GM21367 (cell line): ENCODE results near the gene CRYGC.
A peak's percentile ranks its signal among the peaks of the same experiment; 100 is the strongest.
"Not testable (repeated sequence)": the region's sequence is repeated elsewhere in the genome, so short reads cannot be mapped to it uniquely, and the experiment has no call there.

Experiments
- ATAC-seq: cut with Tn5 transposase; IDR thresholded peaks from one replicate; pipeline ENCODE4 v1.9.1; 2021; ENCODE audit not compliant: unreplicated experiment

The CRYGC gene

GRCh38 chr2:208138334-208138733 lies 8.7 kb upstream of the CRYGC start:
- ATAC-seq: not testable (repeated sequence)

DNA sequence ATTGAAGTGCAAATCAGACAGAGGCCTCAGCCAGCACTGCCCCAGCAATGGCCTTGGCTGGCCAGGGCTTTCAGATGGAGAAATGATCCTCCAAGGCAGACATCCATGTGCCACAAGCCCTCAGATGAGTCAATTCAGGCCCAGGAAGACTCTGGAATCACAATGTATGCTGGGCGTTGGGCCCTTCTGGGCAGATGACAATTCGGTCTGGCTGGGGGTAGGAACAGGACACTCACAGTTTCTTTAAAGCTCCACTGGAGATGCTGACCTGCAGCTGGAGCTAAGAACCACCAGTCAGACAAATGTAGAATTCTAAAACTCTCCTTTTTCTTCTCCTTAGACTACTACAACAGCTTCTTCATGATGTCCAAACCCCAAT lies 7.1 kb upstream of the CRYGC start:
- ATAC-seq: no peak

GRCh38 chr2:208135794-208136715 lies 6.4 kb upstream of the CRYGC start:
- no peak for ATAC-seq

- ATAC-seq: peak; percentile 68
Observed at GRCh38 chr2:208134928-208135586, 5.4 kb upstream of the CRYGC start.

DNA sequence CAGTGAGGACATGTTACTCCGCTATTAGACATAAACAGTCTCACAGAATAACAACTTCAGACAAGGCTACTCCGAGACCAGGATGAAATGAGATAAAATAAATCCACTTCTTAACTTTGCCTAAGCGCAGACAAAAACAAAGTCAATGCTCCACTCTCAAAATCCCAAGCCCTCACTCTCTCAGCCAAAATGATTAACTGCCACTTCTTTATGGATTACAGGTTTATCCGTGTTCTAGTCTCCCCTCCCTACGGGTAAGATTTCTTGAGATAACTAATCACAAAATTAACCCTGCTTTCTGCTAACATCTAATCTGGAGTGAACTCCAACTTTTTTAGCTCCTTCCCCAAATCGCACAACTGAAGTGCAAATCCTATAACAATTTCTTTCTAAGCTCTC lies 1.1 kb upstream of the CRYGC start:
- ATAC-seq: no peak

- ATAC-seq: no peak
Observed at GRCh38 chr2:208128136-208128535, 1.5 kb downstream of the CRYGC start.

- no peak for ATAC-seq
Observed at GRCh38 chr2:208127090-208127489, 2.5 kb downstream of the CRYGC start.

DNA sequence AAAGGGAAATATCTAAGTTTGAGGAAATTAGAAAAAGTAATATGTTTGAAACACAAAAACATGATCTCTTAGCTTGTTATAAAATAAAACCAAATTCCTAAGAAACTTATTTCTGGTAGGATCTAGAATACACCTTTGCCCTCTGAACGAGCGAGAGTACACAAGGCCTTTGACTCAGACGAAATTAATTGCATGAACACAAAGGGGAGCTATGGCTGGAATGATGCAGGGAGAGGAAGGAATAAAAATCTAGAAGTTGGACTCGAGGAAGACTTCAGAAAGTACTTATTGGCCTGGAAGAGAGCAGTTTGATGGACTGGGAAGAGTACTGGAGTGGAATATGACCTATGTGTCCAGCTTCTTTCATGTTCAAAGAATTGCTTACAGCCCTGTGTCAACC lies 4.4 kb downstream of the CRYGC start:
- no peak for ATAC-seq

- ATAC-seq: not testable (repeated sequence)
Observed at GRCh38 chr2:208124013-208124715, 5.5 kb downstream of the CRYGC start, which contains the start of gene CRYGD. TSS of gene CRYGD (minus strand) at chr2:208124524. CDS start at chr2:208124473, 51 bp downstream.

- no peak for ATAC-seq
Observed at GRCh38 chr2:208122248-208122647, 7.4 kb downstream of the CRYGC start.

DNA sequence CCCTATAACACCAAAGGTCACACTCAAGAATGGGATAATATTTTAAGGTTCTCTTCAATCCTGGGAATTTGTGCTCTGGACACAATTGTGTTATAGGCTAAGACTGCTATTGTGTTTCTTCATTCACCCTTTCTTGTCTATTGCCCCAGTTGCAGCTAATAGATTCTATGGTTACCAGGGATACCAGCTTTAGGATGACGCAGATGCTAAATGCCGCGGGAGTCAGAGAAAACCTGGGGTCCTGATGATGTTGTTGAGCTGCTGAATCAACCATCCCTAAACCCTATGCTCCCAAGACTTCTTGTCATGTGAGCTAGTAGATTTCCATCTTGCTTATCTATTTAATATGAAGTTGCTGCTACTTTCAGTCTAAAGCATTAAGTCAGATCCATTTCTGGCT lies 10.7 kb downstream of the CRYGC start:
- ATAC-seq: no peak

DNA sequence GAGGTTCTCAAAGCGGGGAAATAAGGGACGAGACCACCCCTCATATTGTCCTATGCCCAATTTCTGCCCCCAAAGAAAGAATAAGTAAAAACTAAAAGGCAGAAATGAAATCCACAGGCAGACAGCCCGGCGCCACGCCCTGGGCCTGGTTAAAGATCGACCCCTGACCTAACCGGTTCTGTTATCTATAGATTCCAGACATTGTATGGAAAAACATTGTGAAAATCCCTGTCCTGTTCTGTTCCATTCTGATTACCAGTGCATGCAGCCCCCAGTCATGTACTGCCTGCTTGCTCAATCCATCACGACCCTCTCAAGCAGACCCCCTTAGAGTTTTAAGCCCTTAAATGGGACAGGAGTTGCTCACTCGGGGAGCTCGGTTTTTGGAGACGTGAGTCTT lies 12.2 kb downstream of the CRYGC start:
- not testable (repeated sequence) for ATAC-seq

DNA sequence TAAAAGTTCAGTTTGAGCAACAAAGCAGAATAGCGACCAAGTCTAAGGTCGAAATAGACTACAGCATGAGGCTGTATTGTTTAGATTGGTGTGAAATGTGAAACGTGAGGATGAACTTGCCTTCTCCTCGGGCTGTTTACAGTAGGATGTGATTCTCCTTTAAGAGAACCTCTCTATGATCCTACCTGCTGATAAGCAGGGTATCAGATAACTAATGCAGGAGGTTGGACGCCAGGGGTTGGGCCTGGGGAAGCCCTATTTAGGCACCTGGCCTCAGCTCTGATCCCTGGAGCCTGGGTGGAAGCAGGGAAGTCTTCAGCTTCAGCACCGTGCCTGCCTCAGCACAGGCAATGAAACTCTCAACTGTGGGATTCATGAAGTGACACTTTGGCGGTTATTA lies 16.7 kb downstream of the CRYGC start:
- no peak for ATAC-seq

GRCh38 chr2:208112273-208112745 lies 17.3 kb downstream of the CRYGC start:
- ATAC-seq: not testable (repeated sequence)

DNA sequence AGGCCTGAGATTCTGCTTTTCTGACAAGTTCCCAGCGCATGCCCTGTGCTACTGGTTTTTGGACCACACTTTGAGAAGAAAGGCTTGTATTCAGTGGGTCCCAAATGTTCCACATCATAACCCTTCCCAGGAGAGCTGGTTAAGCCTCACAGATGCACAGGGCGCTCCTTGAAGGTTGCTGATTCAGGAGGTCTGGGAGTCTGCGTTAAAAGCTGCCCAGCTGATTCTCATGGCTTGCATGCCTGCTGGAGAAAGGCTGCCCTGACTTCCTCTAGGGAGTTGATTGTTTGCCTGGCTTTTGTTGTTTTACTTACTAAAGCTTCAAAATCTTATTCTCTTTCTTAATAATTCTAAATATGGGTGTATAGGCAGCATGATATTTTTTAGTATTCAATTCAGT lies 26.0 kb downstream of the CRYGC start:
- no peak for ATAC-seq

- no peak for ATAC-seq
Observed at GRCh38 chr2:208101716-208102631, 27.7 kb downstream of the CRYGC start.

DNA sequence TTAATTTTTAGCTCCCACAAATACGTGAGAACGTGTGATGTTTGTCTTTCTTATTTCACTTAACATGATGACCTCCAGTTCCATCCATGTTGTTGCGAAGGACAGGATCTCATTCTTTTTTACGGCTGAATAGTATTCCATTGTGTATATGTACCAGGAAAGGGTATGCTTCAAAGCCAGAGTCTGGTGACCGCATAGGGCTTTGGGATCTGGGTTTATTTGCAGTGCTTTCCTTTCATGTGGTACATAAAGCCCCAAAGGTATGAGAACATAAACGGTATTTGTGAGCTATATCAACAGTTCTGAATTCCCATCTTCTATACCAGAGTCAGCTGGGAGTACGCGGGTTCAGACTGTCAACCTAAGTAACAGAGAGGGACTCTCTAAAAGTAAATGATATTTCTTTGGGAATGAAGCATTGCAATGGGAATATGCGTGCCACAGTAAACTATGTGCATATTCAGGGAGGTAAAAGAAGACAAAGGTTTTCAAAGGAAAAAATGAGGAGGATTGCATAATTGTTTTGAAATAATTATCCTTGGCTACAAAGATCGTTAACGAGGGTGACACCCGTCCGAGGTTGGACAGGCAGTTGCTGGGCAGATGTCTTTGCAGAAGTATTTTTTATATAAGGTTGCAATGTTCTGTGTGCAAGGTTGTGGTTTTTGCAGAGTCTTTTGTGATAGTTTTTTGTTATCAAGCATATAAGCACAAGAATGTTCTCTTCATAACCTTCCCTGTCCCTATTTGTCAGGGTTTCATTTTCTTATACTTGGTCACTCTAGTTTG lies 29.8 kb downstream of the CRYGC start:
- no peak for ATAC-seq

DNA sequence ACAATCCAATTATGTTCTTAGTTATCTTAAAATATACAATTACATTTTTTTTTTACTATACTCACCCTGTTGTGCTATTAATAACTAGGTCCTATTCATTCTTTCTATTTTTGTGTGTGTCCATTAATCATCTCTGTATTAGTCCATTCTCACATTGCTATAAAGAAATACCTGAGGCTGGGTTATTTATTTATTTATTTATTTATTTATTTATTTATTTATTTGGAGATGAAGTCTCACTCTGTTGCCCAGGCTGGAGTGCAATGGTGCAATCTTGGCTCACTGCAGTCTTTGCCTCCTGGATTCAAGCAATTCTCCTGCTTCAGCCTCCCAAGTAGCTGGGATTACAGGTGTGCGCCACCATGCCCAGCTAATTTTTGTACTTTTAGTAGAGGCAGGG lies 30.9 kb downstream of the CRYGC start:
- ATAC-seq: not testable (repeated sequence)

- ATAC-seq: no peak
Observed at GRCh38 chr2:208098267-208098666, 31.4 kb downstream of the CRYGC start.

GRCh38 chr2:208097801-208098200 lies 31.8 kb downstream of the CRYGC start:
- no peak for ATAC-seq
